ENCODE data around the gene PRKCB. TPM values are rescaled to one million over a fixed set of nuclear protein-coding genes. Genes with fewer than 3 reads are reported as not detected.
"Not testable (repeated sequence)": the region's sequence is repeated elsewhere in the genome, so short reads cannot be mapped to it uniquely, and the experiment has no call there.

The PRKCB gene
- total RNA-seq, 1 donor from 2014 or later, result 59.0 TPM

DNA sequence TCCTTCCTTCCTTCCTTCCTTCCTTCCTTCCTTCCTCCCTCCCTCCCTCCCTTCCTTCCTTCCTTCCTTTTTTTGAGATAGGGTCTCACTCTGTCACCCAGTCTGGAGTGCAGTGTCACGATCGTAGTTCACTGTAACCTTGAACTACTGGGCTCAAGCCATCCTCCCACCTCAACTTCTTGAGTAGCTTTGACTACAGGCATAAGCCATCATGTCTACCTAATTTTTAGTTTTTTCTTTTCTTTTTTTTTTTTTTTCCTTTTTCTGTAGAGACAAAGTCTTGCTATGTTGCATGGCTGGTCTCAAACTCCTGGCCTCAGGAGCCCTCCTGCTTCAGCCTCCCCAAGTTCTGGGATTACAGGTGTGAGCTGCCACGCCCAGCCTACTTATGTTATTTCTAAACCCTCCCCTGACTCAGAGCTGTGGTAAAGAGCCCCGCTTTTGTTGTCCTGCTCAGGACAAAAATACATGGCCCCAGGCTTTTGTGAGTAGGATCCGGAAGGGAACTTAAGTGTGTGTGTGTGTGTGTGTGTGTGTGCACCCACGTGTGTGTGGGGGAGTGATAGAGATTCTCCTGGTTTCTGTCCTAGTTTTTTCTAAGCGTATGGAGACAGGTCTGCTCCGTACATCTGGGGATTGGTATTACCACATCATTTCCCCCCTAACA, 67.1 kb downstream of the PRKCB start:
- peak; percentile 28 for DNase-seq

DNA sequence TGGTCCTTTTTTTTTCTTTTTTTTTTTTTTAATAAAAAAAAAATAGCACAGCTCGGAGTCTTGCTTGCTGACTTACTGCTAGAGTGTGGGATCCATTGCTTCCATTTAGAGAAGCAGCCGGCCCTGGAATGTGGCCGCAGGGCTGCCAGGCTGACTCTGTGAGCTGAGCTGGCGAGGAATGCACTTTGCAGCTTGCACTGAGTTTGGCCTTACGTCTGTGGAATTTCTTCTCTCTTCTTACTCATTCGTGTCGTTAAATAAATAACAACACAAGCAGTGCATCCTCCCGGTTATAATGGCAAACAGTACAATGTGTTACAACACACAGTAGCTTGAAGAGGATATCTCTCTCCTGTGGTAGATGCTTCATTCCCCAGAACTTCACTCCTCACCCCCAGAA, 69.2 kb downstream of the PRKCB start:
- peak; percentile 32 for DNase-seq

DNA sequence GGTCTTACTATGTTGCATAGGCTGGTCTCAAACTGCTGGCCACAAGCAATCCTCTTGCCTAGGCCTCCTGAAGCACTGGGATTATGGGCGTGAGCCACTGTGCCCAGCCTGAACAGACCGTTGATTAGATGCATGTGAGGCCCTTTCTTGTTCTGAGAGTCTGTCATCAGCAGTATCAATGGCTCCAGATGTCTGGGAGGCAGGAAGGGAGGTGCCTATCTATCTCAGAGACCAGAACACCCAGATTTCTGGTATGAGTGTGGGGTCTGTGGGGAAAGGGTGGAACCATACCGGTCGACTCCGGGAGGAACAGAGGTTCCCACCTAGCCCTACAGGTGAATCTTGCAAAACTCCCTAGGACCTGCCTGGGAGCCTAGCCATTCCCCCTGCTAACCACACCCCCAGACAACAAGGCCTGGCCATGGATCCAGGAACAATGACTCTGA, 71.7 kb downstream of the PRKCB start:
- no peak for DNase-seq

DNA sequence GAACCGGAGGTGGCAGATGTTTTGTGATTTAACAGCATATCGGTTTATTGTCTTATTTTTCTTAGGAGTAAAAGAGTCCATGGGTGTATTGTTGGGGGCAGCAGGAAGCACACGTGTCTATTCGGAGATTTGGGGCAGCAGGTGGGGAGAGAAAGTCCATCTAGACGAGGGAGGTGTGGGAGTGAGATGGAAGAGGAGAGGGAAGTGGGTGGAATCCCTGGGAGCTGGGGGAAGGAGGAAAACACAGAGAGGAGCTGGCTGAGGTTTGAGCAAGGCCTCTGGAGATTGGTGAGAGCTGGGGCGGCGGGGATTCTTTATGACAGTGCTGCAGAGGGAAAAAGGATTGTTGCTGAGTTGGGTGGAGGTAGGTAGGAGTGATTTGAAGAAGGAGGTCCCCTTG, 72.1 kb downstream of the PRKCB start:
- DNase-seq, result peak; percentile 20

DNA sequence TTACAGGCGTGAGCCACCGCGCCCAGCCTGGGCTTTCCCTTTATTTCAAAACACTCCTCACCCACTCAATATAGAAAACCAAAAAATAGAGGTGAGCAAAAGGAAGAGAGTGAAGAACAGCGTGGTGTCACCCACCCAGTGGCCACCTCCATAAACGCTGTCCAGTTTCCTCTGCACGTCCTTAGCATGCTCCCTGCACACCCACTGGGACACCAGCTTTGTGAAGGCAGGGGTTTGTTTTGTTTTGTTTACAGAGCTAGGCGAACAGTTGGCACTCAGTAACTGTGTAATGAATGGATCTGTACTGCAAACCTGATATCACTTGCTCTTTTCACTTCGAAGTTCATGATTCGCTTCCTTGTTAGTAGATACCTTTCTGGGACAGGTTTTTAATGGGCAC, 73.0 kb downstream of the PRKCB start:
- DNase-seq, result no peak

DNA sequence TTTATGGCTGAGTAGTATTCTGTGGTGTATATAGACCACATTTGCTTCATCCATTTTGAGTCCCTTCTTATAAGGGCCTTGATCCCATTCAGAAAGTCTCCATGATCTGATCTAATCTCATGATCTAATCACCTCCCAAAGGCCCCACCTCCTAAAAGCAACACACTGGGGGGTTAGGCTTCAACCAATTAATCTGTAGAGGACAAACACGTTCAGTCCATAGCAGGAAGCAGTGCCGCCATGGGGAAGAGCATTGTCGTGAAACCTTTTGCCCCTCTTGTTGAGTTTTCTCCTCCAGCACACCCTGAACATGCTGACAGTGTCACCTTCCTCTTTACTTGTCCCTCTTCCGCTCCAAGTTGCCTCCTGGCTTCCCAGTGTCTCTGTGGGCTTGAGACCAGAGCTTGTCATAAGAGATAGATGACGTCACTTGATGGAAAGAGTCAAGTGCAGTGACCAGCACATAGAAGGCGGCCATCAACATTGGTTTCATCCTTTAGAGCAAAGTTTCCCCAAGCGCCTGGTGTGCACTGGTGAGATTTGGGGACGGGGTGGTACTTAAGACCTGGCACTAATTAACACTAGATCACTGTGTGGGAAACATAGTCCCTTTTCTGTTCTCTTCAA, 74.1 kb downstream of the PRKCB start:
- no peak for DNase-seq

DNA sequence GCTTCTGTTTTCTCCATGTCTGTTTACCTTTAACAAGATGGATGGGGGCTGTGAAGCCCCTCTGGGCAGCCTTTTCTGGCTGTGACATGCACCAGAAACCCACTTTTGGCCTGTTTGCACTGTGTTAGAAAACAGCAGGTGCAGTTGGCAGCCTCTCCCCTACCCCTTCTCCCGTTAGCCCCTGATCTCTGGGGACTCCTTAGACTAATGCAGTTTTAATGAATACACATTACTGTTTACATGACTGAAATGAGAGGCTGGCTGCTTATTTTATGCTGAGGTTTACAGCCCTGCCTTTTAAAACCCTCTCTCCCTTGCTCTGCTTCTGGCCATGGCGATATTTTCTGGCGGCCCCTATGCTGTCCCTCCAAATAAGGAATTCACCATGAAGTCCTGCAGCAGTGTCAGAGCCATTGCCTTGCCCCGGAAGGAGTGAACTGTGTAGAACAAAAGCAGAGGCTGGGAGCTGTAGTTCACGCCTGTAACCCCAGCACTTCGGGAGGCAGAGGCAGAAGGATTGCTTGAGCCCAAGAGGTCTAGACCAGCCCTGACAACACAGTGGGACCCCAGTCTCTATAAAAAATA, 79.3 kb downstream of the PRKCB start:
- DNase-seq, result no peak

DNA sequence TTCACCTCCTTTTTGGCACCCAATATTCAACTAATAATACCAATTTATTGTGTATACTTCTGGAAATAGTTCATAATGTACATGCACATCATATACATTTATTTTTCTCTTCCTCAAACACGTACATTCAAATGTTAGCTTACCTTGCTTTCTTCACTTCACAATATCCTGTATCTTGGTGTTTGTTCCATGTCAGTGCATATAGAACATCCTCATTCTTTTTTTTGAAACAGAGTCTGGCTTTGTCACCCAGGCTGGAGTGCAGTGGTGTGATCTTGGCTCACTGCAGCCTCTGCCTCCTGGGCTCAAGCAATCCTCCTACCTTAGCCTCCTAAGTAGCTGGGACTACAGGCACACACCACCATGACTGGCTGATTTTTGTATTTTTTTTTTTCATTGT, 80.8 kb downstream of the PRKCB start:
- DNase-seq, result not testable (repeated sequence)

DNA sequence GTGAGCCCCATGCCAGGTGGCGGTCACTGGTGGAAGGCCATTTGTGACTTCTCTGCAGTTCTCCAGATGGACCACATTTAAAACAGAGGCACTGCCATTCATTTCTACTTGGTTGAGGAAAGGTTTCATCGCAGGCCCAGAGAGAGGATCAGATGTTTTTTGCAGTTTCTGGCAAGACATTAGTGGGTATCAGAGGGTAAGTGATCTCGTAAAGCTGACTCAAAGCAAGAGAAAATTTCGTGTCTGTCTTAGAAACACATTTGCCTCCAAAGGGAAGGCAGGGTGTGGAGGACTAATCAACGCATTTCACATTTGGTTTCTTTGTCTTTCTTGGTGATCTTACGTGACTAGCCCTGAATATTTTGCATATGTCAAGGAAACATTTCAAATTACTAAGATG, 81.8 kb downstream of the PRKCB start:
- DNase-seq, result no peak

DNA sequence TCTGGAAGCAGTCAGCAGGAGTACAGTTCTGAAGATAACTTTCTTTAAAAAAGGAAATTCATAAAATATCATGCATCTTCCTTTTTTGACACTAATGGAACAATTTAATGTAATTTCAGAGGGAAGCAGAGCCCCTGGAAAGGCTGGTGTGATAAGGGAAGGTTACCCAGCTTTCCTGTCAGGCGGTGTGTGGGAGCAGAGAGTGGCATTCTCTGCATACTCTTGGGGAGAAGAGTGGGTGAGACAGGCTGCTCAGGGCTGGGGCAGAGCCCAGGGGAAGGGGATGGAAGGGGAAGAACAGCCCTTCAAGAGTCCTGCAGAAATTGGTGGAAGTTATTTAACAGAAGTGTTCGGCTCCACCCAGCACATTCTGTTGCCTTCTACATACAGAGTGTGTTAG, 84.7 kb downstream of the PRKCB start:
- no peak for DNase-seq

DNA sequence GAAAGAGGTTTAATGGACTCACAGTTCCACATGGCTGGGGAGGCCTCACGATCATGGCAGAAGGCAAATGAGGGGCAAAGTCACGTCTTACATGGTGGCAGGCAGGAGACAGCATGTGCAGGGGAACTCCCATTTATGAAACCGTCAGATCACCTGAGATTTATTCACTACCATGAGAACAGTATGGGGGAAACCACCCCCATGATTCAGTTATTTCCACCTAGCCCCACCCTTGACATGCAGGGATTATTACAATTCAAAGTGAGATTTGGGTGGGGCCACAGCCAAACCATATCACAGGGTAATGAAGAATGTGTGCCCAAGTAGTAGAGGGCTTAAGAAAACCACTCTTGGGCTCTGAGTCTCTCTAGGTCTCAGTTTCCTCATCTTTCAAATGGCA, 85.1 kb downstream of the PRKCB start:
- DNase-seq, result no peak

DNA sequence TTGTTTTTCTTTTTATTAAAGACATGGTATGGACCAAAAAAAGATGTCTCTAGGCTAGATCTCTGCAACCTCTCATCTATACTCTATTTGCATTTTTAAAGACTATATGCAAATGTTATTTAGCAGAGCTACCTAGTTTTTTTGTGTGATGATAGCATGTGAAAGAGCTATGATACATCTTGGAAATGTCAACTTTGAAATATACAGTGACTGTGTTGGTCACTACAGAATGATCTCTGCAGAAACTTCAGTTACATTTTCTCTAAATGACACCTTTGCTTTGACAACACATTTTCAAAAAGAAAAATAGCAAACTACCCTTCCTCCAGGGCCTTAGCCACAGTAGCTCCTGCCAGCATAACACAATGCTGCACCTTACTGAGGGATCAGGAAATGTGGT, 86.6 kb downstream of the PRKCB start:
- no peak for DNase-seq

DNA sequence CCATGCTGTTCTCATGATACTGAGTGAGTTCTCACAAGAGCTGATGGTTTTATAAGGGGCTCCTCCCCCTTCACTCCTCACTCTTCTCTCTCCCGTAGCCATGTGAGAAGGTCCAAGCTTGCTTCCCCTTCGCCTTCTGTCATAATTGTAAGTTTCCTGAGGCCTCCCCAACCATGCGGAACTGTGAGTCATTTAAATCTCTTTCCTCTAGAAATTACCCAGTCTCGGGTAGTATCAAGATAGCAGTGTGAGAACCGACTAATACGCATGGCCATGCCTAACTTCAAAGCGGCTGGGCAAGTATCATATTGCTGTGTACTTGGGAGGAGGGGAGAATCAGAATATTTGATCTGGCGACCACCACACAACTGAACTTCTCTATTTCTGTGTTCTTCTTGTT, 88.3 kb downstream of the PRKCB start:
- no peak for DNase-seq

DNA sequence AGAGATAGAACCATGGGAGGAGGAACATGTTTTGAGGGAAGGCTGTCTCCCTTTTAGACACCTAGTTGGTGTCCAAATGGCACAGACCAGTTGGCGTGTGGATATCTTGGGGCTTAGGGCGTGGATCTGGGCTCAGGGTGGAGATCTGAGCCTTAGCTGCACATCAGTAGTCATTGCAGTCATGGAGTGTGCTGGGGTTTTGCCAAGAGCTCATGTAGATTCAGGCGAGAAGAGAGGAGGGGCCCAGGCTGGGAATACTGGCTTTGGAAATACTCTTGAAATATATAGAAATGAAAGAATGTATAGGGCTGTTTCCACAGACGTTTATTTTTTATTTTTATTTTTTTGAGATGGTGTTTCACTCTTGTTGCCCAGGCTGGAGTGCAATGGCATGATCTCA, 92.0 kb downstream of the PRKCB start:
- no peak for DNase-seq

DNA sequence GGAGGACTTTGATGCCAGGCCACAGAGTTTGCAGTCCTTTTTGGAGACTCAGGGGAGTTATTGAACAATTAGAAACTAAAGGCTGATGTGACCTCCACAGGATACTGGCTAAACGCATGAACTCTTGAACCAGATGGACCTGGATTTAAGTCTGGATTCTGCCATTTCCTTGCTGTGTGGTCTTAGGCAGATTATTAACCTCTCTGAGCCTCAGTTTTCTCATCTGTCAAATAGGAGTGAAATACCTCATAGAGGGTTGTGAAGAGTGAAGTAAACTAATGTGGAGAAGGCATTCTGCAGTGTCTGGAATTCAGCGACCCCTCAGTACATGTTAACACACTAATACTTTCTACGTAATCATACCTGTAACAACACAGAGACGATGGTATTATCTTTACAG, 93.5 kb downstream of the PRKCB start:
- no peak for DNase-seq

DNA sequence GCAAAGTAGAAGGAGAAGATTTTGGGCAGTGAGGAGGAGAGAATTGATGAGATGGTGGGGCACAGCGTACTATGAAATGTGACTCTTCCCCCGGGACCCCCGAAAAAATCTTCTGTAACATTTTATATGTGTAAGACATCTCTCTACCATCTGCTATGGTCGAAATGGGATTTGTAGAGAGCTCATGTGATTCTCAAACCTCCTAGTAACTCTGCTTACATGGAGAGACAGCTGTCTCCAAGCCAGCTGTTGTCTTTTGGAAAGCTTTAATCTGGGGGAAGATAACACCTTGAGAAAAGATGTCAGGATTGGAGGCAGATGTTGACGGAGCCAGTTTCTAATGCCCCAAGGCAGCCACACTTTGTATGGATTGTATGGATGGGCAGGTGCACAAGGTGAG, 94.1 kb downstream of the PRKCB start:
- no peak for DNase-seq

DNA sequence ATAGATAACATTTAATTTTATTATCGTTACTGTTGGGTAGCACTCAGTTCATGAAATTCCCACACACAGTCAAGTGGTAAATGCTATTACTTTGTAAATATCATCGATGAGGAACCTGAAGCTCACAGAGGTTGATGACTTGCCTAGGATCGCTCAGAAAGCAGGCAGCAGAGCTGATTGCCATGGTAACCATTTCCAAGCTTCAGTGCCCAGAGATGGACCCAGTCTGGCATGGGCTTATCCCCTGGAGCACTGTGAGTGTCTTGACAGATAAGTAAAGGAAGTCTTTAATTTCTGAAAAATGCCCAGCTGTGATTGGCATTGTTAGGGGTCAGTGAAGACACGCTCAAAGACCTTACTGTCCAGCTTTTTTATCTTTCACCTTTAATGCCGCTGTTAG, 95.0 kb downstream of the PRKCB start:
- DNase-seq, result no peak

DNA sequence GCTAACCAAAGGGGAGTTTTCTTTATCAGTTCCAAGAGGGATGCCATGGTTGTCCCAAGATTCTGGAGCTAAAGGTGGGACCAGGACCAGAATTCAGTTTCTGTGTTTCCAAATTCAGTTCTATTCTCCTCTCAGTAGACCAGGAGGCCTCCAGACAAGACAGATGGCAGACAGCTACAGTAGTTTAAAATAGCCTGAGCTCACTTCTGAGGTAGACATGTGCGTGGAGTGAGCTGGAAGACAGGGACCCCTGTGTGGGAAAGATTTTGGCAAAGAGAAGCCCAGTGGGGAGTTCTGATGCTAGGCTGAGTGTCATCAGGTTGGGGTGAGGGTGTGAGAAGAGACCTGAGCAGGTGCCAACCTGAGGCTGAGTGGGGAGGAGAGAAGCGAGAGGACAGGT, 95.4 kb downstream of the PRKCB start:
- DNase-seq, result no peak

DNA sequence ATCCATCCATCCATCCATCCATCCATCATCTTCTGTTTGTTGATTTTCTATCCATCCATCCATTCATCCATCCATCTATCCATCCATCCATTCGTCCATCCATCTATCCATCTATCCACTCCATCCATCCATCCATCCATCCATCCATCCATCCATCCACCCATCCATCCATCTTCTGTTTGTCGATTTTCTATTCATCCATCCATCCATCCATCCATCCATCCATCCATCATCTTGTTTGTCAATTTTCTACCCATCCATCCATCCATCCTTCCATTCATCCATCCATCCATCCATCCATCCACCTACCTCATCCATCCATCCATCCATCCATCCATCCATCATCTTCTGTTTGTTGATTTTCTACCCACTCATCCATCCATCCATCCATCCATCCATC, 97.9 kb downstream of the PRKCB start:
- DNase-seq, result not testable (repeated sequence)

DNA sequence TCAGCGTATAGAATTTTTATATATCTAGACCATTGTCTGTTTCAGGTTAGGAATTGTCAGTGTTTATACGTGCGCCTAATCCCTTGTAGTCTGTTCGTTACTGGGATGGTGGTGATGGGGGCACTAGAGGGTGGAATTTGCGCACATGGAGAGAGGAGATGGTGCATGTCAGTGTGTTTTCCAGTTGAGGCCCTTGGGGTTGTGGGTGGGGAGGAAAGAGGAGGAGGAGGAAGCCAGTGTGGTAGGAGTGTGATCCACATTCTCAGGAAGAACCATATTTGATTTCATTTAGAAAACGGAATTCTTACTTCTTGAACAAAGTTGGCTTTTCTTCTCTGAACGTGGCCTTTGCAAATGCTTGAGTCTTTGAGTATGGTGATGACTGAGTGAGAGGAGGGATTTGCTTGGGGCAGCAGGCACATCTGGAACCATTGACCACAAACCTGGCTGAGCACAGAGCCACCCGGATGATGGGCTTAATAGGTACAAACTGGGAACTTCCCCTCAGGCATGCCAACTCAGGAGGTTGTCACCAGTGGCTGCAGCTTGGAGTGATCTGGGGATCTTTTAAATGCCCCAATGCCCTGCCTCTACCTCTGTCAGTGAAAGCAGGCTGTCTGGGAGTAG, 98.9 kb downstream of the PRKCB start:
- DNase-seq, result no peak

DNA sequence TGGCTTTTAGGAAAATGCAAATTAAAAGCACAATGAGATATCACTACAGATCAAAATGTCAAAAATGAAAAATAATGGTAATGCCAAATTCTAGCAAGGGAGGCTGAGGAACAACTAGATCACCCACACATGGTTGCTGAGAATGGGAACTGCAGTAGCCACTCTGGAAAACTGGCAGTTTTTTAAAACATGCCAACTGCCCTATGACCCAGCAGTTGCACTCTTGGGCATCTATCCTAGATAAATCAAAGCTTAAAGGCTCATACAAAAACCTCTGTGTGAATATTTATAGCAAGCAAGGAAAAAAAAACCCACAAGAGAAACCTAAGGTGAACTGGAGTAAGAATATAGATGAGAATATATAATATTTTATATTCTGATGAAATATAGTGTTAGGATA, 104.3 kb downstream of the PRKCB start:
- DNase-seq, result no peak

DNA sequence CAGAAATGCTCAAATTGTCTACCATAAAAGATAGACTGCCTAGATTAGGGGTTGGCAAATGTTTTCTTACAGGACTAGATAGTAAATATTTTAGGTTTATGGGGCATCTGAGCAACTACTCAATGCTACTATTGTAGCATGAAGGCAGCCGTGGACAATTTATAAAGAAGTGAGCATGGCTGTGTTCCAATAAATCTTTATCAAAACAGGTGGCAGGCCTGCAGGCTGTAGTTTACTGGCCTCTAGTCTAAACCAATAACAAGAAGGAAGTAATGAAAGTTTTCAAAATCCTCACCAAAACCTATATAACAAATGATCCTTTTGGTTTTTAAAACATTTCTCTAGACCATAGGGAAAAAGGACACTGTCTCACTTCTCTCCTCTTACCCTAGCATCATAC, 105.2 kb downstream of the PRKCB start:
- DNase-seq, result no peak

DNA sequence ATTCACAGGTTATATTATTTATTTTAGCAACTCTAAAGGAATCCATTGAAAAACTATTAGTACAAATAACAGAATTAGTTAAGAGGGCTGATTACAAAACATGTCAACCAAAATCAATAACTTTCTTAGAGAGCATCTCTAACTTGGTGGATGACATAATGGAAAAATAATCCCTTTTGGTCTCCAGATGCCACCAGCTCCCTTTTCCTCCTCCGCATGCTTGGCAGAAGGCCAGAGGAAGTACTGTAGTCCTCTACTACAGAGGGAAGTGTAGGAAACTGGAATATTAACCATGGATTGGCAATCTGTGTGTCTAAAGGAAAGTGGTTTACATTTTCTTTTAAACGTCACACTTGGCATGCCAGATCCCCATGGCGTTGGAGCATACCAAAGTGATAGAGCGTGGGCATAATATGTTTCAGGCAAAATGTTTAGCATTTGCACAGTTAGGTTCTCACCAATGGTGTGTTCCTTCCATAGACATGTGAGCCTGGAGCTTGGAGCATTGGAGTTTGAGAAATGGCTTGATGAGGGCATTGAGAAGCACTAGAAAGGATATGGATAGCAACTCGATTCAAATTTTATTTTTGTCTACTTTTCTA, 106.3 kb downstream of the PRKCB start:
- DNase-seq, result no peak
